Fibroblast of lung (primary cell): ENCODE results near the gene MXRA7. TPM values are rescaled to one million over a fixed set of nuclear protein-coding genes. Genes with fewer than 3 reads are reported as not detected.

Experiments used
- DNase-seq, 2 donors: peaks; one replicate each; pipeline versions ENCODE4 v3.0.0 to v3.0.0-alpha.2; 2010; ENCODE audit warnings: low read depth in 2 of 2
- H2AFZ ChIP-seq: 2 replicates; pipeline ENCODE4 v1.5.1; 2012; ENCODE audit warnings: low read length, control low read depth, inconsistent platforms
- H3K27ac ChIP-seq: 2 replicates; pipeline ENCODE4 v1.5.1; 2011; ENCODE audit warnings: low read length, control low read depth; ENCODE audit not compliant: insufficient read depth
- H3K27me3 ChIP-seq: 2 replicates; pipeline ENCODE4 v1.5.1; 2011; ENCODE audit warnings: mild to moderate bottlenecking, low read length; ENCODE audit not compliant: control insufficient read depth, insufficient read depth
- H3K36me3 ChIP-seq: 2 replicates; pipeline ENCODE4 v1.5.1; 2011; ENCODE audit warnings: low read length; ENCODE audit not compliant: control insufficient read depth, insufficient read depth
- H3K4me1 ChIP-seq: 2 replicates; pipeline ENCODE4 v1.5.1; 2011; ENCODE audit warnings: low read length; ENCODE audit not compliant: control insufficient read depth, insufficient read depth; ENCODE audit errors: extremely low read depth
- H3K4me2 ChIP-seq: 2 replicates; pipeline ENCODE4 v1.5.1; 2011; ENCODE audit warnings: low read length, control low read depth; ENCODE audit not compliant: insufficient read depth; ENCODE audit errors: extremely low read depth
- H3K4me3 ChIP-seq, 4 experiments: fragments of 200-600 bp in 1 of 4; sonication (generic) in 1 of 4; replicated peaks in 1 of 4; 2 replicates each; pipeline ENCODE4 v1.5.1; 2011 to 2016; ENCODE audit warnings: low read length in 4 of 4, low read depth in 3 of 4, mild to moderate bottlenecking in 3 of 4, control low read depth in 2 of 4, inconsistent platforms in 1 of 4, mixed read lengths in 1 of 4; ENCODE audit not compliant: insufficient read depth in 1 of 4; ENCODE audit errors: control extremely low read depth in 1 of 4
- H3K79me2 ChIP-seq: 2 replicates; pipeline ENCODE4 v1.5.1; 2012; ENCODE audit warnings: mild to moderate bottlenecking, low read length, inconsistent platforms; ENCODE audit not compliant: control insufficient read depth, insufficient read depth
- H3K9ac ChIP-seq: 2 replicates; pipeline ENCODE4 v1.5.1; 2011; ENCODE audit warnings: mild to moderate bottlenecking, low read length, control low read depth; ENCODE audit not compliant: insufficient read depth
- H3K9me3 ChIP-seq: 2 replicates; pipeline ENCODE4 v1.5.1; 2012; ENCODE audit warnings: low read depth, low read length; ENCODE audit not compliant: control insufficient read depth, insufficient read depth
- H4K20me1 ChIP-seq: 2 replicates; pipeline ENCODE4 v1.5.1; 2011; ENCODE audit warnings: low read length; ENCODE audit not compliant: control insufficient read depth, insufficient read depth; ENCODE audit errors: extremely low read depth
- EZH2 ChIP-seq: IDR thresholded peaks from 2 replicates; pipeline ENCODE4 v1.5.1; 2012; ENCODE audit warnings: low read length, control low read depth, mild to moderate bottlenecking; ENCODE audit errors: missing control alignments
- polyA plus RNA-seq, 2 donors: library from polyadenylated mRNA; depleted of rRNA in 1 of 2; stranded (reverse) in 1 of 2; unstranded in 1 of 2; fragments of >200 nt; gene quantifications; 2 replicates each; pipeline ENCODE4 v1.2.1, GENCODE V29; 2011 to 2012; ENCODE audit warnings: missing spikeins in 1 of 2
- total RNA-seq: library from RNA; depleted of rRNA; stranded (reverse); fragments of >200 nt; gene quantifications from 2 replicates; pipeline ENCODE4 v1.2.1, GENCODE V29; 2014
- TF ChIP-seq, protein P1 (sequence below), 2 donors: IDR thresholded peaks in 1 of 2; conservative IDR thresholded peaks in 1 of 2; 1 replicate in 1 of 2; 2 replicates in 1 of 2; pipeline ENCODE4 v1.5.1; 2011 to 2012; ENCODE audit warnings: low read length in 2 of 2, control low read depth in 1 of 2, inconsistent platforms in 1 of 2, low read depth in 1 of 2, mild to moderate bottlenecking in 1 of 2

Gene MXRA7
- total and polyA plus RNA-seq, 2 donors (not counting 1 experiment from before 2014, with no cell fraction given) = 127 to 307 TPM

DNA sequence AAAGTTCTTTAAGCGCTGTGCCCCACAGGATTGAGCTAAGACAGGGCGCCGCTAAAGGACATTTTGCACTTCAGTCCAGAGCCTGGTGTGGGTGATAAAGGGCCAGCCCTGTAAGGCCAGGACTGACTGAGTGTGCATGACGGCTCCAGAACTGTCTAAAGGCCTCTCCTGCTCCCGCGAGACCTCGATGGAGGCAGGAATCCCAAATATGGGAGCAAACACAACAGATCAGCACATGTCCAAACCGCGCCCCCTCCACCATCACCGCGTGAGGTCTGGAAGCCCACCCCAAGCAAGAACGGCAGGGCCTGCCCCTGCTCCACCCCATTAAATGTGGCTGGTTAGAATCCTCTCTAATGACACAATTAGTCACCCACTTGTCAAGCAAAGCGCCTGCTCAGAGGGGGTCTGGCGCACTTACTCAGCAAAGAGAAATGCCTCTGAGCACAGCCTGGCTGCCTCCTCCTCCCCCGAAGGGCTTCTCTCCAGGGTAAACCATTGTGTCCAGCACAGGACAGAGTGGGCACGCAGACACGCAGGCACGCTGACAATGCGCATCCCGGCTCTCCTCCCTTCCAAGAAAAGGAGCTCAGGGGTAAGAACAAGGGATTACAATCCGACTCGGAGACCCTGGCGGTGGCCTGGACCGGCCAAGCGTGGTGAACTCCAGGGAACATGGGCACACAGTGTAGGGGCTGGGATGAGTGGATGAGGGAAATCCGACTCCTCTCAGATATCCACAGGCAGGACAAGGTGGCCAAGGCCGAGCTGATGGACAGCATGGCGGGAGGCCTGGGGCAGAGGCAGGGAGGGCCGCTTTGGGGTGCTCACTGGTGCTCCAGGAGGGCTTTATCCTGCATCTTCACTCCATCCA, 1.5 kb downstream of the MXRA7 start:
- Histone ChIP-seq H2AFZ (no peak overlapping the region), H3K9me3 (no peaks in the 10 kb centered on the region), H3K4me1 (peaks cover 19% of the 10 kb centered on the region), H3K4me2 (peak overlapping the region; percentile 97), H3K27me3 (no peaks in the 10 kb centered on the region), H3K36me3 (peaks cover 4% of the 10 kb centered on the region), H4K20me1 (no peaks in the 10 kb centered on the region), H3K4me3 (peak overlapping the region; percentile 75 to 81 (median 78)), H3K79me2 (peaks cover 53% of the 10 kb centered on the region), H3K9ac (peak overlapping the region; percentile 72), H3K27ac (peak overlapping the region; percentile 99)
- DNase-seq = peak; percentile 97 to 100
- TF ChIP-seq EZH2 = no peak
- TF ChIP-seq, protein P1, sequence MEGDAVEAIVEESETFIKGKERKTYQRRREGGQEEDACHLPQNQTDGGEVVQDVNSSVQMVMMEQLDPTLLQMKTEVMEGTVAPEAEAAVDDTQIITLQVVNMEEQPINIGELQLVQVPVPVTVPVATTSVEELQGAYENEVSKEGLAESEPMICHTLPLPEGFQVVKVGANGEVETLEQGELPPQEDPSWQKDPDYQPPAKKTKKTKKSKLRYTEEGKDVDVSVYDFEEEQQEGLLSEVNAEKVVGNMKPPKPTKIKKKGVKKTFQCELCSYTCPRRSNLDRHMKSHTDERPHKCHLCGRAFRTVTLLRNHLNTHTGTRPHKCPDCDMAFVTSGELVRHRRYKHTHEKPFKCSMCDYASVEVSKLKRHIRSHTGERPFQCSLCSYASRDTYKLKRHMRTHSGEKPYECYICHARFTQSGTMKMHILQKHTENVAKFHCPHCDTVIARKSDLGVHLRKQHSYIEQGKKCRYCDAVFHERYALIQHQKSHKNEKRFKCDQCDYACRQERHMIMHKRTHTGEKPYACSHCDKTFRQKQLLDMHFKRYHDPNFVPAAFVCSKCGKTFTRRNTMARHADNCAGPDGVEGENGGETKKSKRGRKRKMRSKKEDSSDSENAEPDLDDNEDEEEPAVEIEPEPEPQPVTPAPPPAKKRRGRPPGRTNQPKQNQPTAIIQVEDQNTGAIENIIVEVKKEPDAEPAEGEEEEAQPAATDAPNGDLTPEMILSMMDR (conservative IDR thresholded peaks at IDR 0.05 in 1 of 2, IDR thresholded peaks at IDR 0.05 in 1 of 2; ENCODE audit: low read depth in 1 of 2, low read length in 2 of 2) = no peak

DNA sequence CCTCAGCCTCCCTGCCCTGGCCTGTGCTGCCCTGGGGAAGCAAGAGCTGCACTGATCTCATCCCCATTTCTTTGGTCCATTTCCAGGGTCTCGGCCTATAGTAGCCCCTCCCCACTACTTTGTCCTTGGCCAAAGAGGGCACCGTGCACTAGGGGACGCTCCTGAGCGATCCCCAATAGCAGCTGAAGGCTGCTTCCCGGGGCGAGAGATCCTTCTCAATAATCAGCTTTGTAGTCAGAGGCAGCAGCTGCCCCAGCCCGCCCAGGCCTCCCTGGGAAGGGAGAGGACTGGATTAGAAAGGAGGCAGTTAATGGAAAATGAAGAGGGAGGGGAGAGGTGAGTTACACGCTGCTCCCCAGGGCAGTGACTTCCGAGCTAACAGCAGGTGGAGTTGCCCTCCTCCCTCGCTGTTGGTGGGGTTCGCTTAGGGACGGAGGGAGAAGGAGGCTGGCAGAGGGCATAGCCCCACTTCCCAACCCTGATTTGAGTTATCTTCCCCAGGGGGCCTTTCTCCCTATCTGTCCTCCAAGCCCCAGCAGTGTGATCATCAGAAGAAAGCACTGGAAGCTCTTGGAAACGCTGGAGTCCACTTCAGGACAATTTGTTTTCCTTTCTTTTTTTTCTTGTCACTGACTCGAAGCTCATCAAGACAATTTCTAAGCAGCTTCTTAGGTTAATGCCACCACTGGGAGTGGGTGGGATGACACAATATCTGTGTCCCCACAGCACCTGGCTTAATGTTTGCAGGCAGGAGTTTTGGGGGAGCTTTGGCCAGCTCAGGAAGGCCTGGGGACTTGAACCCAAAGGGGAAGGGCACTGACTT, 2.6 kb downstream of the MXRA7 start:
- Histone ChIP-seq H3K79me2 (peaks cover 60% of the 10 kb centered on the region), H3K4me1 (peaks cover 19% of the 10 kb centered on the region), H3K27ac (peak overlapping the region; percentile 82), H2AFZ (no peak overlapping the region), H3K9me3 (no peaks in the 10 kb centered on the region), H3K4me2 (peak overlapping the region; percentile 97), H3K4me3 (peak overlapping the region; percentile 32 to 77 (median 42)), H3K9ac (peak overlapping the region; percentile 55), H3K36me3 (peaks cover 2% of the 10 kb centered on the region), H3K27me3 (no peaks in the 10 kb centered on the region), H4K20me1 (no peaks in the 10 kb centered on the region)
- DNase-seq = no peak
- no peak for TF ChIP-seq EZH2
- TF ChIP-seq, protein P1 (conservative IDR thresholded peaks at IDR 0.05 in 1 of 2, IDR thresholded peaks at IDR 0.05 in 1 of 2; ENCODE audit: low read depth in 1 of 2, low read length in 2 of 2) = peak; percentile 23 to 25

DNA sequence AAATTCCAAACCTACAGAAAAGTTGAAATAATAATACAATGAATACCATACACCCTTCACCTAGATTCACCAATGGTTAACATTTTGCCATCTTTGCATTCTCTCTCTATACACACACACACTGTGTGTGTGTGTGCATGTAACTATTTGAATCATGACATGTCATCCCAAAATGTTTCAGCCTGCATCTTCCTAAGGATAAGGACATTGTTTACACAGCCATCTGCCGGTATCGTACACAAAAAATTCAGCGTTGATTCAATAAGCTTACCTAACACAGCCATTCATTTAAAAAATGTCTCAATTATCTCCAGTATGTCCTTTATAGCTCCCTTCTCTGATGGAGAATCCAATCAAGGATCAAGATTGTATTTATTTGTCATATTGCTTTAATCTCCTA, 3.9 kb downstream of the MXRA7 start:
- no peaks in the 10 kb centered on the region for H3K36me3 ChIP-seq
- no peak overlapping the region for H2AFZ ChIP-seq
- H3K4me2 ChIP-seq = no peak overlapping the region
- no peak overlapping the region for H3K4me3 ChIP-seq
- no peaks in the 10 kb centered on the region for H4K20me1 ChIP-seq
- TF ChIP-seq, protein P1 (conservative IDR thresholded peaks at IDR 0.05 in 1 of 2, IDR thresholded peaks at IDR 0.05 in 1 of 2; ENCODE audit: low read depth in 1 of 2, low read length in 2 of 2) = no peak
- no peak for TF ChIP-seq EZH2
- no peak overlapping the region for H3K27ac ChIP-seq
- H3K79me2 ChIP-seq = peaks cover 71% of the 10 kb centered on the region
- no peaks in the 10 kb centered on the region for H3K27me3 ChIP-seq
- DNase-seq = no peak
- H3K4me1 ChIP-seq = peaks cover 20% of the 10 kb centered on the region
- no peaks in the 10 kb centered on the region for H3K9me3 ChIP-seq
- no peak overlapping the region for H3K9ac ChIP-seq
